DMS53 treated with DMSO at 0.1 percent for 48 hours (cell line): ENCODE results near the gene SYNE1.
"Not testable (repeated sequence)": the region's sequence is repeated elsewhere in the genome, so short reads cannot be mapped to it uniquely, and the experiment has no call there.

ENCODE experiments used
- DNase-seq: peaks from one replicate; lab custom pipeline; 2025; ENCODE audit not compliant: unreplicated experiment; lab: John Stamatoyannopoulos, UW

The SYNE1 gene

GRCh38 chr6:152566103-152566875 is 70.9 kb downstream of the SYNE1 start:
- DNase-seq: no peak

GRCh38 chr6:152563177-152563576 is 74.0 kb downstream of the SYNE1 start:
- DNase-seq: no peak

GRCh38 chr6:152558798-152559197 is 78.4 kb downstream of the SYNE1 start:
- DNase-seq: not testable (repeated sequence)

- no peak for DNase-seq
Measured at GRCh38 chr6:152557502-152557901, 79.7 kb downstream of the SYNE1 start.

DNA sequence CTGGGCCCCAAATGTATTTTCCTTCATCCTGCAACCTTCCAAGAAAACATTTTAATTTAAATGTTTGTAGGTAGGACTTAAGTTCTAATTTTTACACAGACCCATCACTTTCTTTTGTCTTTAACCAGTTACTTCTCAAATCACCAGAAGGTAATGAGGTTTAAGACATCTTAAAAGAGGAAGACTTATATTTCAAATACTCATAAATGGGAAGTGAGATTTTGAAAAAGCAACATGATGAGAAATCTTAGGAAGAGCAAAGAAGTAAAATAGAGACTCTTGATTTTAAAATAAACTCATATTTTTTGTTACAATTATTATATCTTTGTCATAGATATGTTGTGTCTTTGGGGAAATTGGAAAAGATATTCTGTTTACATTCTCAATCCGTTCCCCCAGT is 82.3 kb downstream of the SYNE1 start:
- no peak for DNase-seq

DNA sequence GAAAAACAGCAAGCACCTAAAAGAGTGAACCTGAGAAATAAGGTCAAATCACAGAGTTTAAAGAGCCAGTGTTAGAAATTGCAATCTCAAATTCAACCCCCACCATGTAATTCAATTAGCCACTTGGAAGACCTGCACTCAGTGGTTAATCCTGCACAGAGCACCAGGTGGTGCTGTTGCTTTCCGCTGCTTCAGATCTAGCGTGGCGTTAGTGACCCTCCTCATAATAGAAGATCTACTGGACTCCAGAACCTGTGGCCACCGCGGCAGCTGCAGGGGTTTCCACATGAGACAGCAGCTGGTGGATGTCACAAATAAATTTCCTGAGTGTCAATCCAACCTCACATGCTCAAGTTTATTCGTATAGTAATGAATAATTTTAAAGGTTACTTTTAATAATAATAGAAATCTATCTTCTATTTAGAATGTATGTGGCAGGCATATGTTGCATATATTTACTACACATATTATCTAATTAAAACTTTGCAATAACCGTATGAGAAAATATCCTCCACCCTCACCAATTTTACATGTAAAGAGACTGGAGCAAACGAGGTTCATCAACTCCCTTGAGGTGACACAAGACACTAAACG is 84.4 kb downstream of the SYNE1 start:
- peak; percentile 71 for DNase-seq

GRCh38 chr6:152543519-152543918 is 93.6 kb downstream of the SYNE1 start:
- DNase-seq: no peak

GRCh38 chr6:152540381-152540780 is 96.8 kb downstream of the SYNE1 start:
- no peak for DNase-seq

DNA sequence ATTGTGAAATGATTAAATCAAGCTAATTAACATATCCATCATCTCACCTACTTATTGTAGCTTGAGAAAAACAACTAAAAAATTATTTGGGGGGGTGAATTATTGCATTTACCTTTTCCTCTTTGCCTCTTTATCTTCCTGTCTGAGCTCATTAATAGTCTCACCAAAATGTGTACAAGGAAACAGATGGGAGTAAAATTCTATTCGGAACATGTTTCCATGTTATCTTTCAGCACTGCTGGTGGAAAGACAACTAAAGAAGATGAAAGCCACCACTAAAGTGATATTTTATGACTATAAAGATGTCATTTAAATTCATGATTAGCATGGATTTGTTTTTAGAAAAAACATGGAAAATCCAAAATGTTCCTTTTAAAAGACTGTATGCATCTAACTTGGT is 102.6 kb downstream of the SYNE1 start:
- DNase-seq: no peak

- DNase-seq: peak; percentile 2
Measured at GRCh38 chr6:152532556-152533422, 104.4 kb downstream of the SYNE1 start.

DNA sequence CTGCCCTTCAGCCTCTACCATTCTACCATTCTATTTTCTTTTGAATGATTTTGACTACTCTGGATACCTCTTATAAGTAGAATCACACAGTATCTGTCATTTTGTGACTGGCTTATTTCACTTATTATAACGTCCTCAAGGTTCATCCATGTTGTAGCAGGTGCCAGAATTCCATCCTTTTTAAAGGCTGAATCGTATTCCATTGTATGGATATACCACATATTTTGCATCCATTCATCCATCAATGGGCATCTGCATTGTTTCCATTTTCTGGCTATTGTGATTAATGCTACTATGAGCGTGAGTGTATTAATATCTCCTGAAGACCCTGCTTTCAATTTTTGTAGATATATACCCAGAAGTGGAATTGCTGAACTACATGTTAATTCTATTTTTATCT is 105.5 kb downstream of the SYNE1 start:
- DNase-seq: no peak

GRCh38 chr6:152529369-152529768 is 107.8 kb downstream of the SYNE1 start:
- no peak for DNase-seq

- not testable (repeated sequence) for DNase-seq
Measured at GRCh38 chr6:152514120-152514519, 123.0 kb downstream of the SYNE1 start.

DNA sequence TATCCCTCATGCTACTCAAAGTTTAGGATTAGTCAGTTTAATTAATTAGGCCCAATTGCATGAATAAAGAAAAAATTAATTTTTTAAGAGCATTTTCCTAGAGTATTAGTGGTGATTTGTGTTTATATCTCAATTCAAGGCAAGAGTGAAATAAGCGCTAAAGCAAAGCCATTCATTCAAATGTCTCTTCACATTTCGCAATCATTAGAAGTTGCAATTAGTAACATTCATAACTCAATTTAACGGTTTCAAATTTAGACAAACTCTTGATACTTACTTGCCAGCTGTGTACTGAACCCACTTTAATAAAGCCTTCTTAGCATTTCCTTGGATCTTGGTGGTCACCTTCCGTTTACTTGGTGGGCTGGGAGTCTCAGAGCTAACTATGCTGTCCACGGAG is 127.2 kb downstream of the SYNE1 start:
- DNase-seq: no peak

DNA sequence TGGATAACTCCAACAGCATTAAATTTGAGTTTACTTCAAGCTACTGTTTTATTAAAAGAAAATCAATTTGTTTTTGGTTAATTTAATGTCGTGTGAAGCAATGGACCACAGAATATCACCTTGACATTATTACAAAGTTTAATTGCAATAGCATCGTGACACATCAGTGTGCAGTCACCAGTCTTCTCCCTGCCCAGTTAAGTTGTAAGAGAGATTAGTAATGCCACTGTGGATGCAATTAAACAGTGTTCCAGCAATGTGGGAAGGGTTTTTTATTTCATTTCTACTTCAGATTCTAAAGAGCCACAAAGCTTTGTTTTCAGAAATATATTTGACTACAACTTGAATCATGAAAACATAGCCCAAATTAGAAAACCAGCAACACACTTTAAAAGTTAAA is 128.7 kb downstream of the SYNE1 start:
- no peak for DNase-seq

- no peak for DNase-seq
Measured at GRCh38 chr6:152503546-152503945, 133.6 kb downstream of the SYNE1 start.

DNA sequence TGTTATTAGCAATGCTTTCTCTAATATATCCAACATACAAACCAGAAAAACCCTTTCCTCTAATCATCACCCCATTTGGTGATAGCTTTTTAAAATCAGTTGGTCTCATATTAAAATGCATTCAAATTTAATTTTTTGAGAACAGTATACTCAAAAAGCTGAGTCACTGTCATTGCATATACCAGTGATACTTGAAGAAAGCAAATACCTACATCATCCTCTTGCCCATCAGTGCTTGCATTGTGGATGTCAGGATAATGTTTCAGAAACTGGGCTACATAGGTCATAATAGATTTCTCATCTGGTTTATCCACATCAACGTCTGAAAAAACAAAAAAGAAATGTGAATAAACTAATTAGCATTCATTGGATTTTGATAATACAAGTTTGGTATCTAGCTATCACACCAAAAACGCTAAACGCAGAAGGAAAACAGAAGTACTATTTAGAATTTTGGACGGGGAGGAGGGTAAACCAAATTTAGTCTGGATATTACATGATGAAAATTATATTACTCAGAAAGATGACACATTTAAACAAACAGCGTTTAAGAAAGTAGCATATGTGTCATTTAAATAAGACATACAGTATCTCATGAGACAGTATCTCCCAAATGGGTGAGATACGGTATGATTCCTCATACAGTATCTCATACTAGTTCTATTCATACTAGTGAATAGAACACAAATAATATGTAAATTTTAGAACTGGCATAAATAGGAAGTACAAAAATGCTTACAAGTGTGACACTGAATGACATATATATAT is 134.6 kb downstream of the SYNE1 start:
- peak; percentile 1 for DNase-seq

DNA sequence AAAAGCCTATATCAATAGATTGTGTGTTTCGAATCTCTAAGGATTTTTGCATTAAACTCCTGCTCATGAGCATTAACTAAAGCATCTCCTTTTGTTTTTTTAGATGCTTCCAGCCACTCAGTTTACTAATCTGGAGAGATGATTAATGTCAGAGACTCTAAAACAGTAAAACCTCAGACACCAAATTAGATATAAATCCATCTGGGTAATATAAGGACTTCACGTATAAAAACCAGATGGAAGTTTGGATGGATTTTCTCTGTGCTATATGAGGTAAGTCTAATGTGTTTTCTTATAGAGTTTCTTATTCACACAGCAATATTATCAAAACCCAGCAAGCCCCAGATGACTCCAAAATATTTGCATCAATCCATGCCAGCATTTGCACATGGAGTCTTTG is 137.2 kb downstream of the SYNE1 start:
- DNase-seq: no peak

- no peak for DNase-seq
Measured at GRCh38 chr6:152496731-152497130, 140.4 kb downstream of the SYNE1 start.

GRCh38 chr6:152495456-152495855 is 141.7 kb downstream of the SYNE1 start:
- DNase-seq: not testable (repeated sequence)

DNA sequence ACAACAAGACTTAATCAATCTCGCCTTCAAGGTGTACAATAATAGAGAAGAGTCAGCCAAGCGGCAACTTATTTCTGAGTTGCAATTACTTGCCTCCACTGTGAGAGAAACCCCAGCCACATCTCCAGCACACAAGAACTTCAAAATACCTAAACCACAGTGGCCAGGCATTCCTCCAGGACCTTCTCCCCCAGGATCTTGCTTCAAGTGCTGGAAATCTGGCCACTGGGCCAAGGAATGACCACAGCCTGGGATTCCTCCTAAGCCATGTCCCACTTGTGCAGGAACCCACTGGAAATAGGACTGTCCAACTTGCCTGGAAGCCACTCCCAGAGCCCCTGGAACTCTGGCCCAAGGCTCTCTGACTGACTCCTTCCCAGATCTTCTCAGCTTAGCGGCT is 144.9 kb downstream of the SYNE1 start:
- not testable (repeated sequence) for DNase-seq
